Memory B cell (primary cell): Measurements from ENCODE around the gene TMEM82.
A peak's percentile ranks its signal among the peaks of the same experiment; 100 is the strongest.
"Not testable (repeated sequence)": the region's sequence is repeated elsewhere in the genome, so short reads cannot be mapped to it uniquely, and the experiment has no call there.

Source experiments
- ATAC-seq: fragments of 150-1000 bp; cut with Tn5 transposase; 2 replicates; pipeline ENCODE4 v1.10.0; 2021; ENCODE audit warnings: low read depth, mild to moderate bottlenecking, moderate library complexity
- DNase-seq, 2 donors: peaks; one replicate each; pipeline ENCODE4 v3.0.0; 2022; ENCODE audit warnings: low spot score in 2 of 2
- H3K27ac Mint-ChIP-seq: one replicate; pipeline ENCODE4 v1.8.0; 2022; ENCODE audit warnings: mild to moderate bottlenecking, moderate library complexity, mixed read lengths
- H3K27me3 Mint-ChIP-seq: one replicate; pipeline ENCODE4 v1.8.0; 2022; ENCODE audit warnings: mixed read lengths
- H3K36me3 Mint-ChIP-seq: one replicate; pipeline ENCODE4 v1.8.0; 2022; ENCODE audit warnings: mild to moderate bottlenecking, mixed read lengths
- H3K4me1 Mint-ChIP-seq: one replicate; pipeline ENCODE4 v1.8.0; 2022; ENCODE audit warnings: mixed read lengths
- H3K4me3 Mint-ChIP-seq: one replicate; pipeline ENCODE4 v1.8.0; 2022; ENCODE audit warnings: mild to moderate bottlenecking, moderate library complexity, mixed read lengths
- H3K9me3 Mint-ChIP-seq: one replicate; pipeline ENCODE4 v1.8.0; 2022; ENCODE audit warnings: mixed read lengths

Gene TMEM82

DNA sequence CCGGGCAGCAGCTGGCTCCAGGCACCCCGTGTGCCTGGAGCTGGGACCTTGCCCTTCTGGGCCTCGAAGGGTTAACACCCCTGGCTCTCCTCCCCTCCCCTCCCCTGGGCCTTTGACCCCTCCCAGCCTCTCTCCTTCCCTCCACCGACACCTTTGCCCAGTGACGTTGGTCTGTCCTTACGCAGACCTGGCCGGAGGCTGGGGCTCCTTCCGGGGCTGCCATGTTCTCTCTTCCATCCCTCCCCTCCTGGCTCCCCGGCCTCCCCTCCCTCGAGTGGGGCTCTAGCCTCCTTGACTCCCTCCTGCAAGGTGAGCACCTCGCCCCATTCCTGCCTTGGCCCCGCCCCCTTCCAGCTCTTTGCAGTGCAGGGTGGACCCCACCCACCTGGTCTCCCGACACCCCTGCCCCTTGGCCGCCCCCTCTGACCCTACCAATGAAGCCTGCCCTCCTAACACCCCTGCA lies at the start of gene TMEM82:
TSS of gene TMEM82 (plus strand) at position 161 of the 463 bp plus-strand sequence. CDS start at position 222, 61 bp downstream.
- Mint-ChIP-seq H3K4me1 (peaks cover 5% of the 10 kb centered on the region), H3K36me3 (no peaks in the 10 kb centered on the region), H3K9me3 (no peaks in the 10 kb centered on the region), H3K27me3 (peaks cover 10% of the 10 kb centered on the region), H3K4me3 (no peak within 1 kb of the TSS), H3K27ac (no peak within 1 kb of the TSS)
- ATAC-seq (no peak), DNase-seq (no peak)

DNA sequence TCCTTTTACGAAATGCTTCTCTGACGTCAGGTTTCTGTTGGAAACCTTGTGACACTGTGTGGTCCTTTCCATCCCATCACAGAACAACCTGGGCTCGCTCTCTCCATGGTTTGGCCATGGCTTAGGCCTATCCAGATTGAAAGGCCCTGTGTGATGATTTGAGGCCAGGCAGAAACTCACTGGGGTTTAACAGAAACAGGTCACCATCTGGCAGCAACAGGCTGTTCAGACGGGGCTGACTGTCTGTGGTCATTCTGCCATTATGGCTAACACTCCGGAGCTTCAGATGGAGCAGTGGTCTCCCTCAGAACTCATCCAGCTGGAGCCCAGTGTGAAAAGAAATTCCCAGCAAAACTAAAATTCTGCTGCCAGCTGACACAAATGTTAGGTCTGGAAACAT lies 48.9 kb upstream of the TMEM82 start:
- peak overlapping the region; percentile 63 for H3K27ac Mint-ChIP-seq
- H3K4me3 Mint-ChIP-seq = no peak overlapping the region
- peaks cover 20% of the 10 kb centered on the region for H3K4me1 Mint-ChIP-seq
- peaks cover 2% of the 10 kb centered on the region for H3K36me3 Mint-ChIP-seq
- H3K27me3 Mint-ChIP-seq = no peaks in the 10 kb centered on the region
- DNase-seq (no peak), ATAC-seq (no peak)
- H3K9me3 Mint-ChIP-seq = no peaks in the 10 kb centered on the region

DNA sequence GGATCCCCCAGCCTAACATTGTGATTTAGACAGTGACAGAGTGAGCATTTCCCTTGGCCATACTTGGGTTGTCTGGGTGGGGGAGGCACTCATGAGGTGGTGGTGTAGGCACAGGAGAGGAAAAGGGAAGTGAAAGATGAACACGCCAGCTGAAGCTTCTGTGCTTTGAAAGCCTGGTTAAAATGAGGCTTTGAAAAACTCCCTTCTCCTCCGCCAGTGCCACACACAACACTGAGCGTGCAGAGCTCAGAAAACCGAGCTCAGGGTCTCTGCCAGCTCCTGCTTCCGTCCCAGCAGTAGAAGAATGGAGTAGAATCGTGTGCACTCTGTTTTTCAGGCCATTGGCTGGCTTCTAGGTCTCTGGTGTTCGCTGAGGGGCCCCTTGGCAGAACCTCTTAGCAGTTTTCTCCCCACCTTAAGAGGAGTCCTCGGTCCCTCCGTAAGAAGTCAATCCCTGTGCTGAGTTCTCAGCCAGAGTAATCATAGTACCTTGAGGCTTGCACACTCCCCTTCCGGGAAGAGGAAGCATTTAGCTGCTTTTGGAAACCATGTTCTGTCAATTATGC lies 45.3 kb upstream of the TMEM82 start:
- Mint-ChIP-seq H3K4me3 (peak overlapping the region; percentile 81), H3K36me3 (peaks cover 3% of the 10 kb centered on the region), H3K4me1 (peaks cover 21% of the 10 kb centered on the region), H3K27ac (peak overlapping the region; percentile 82), H3K27me3 (no peaks in the 10 kb centered on the region), H3K9me3 (no peaks in the 10 kb centered on the region)
- ATAC-seq = peak; percentile 97
- DNase-seq = peak; percentile 59 to 75

DNA sequence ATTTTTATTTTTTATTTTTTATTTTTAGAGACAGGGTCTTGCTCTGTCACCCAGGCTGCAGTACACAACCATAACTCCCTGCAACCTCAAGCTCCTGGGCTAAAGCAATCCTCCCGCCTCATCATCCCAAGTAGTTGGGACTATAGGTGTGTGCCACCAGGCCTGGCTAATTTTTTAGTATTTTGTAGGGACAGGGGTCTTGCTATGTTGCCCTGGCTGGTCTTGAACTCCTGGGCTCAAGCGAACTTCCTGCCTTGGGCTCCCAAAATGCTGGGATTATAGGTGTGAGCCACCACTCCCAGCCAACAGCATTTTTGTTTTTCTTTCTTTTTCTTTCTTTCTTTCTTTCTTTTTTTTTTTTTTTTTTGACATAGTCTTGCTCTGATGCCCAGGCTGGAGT lies 44.1 kb upstream of the TMEM82 start:
- H3K27me3 Mint-ChIP-seq = no peaks in the 10 kb centered on the region
- DNase-seq = no peak
- H3K36me3 Mint-ChIP-seq = peaks cover 3% of the 10 kb centered on the region
- H3K9me3 Mint-ChIP-seq = no peaks in the 10 kb centered on the region
- peaks cover 21% of the 10 kb centered on the region for H3K4me1 Mint-ChIP-seq
- peak overlapping the region; percentile 45 for H3K27ac Mint-ChIP-seq
- ATAC-seq = no peak
- peak overlapping the region; percentile 53 for H3K4me3 Mint-ChIP-seq

DNA sequence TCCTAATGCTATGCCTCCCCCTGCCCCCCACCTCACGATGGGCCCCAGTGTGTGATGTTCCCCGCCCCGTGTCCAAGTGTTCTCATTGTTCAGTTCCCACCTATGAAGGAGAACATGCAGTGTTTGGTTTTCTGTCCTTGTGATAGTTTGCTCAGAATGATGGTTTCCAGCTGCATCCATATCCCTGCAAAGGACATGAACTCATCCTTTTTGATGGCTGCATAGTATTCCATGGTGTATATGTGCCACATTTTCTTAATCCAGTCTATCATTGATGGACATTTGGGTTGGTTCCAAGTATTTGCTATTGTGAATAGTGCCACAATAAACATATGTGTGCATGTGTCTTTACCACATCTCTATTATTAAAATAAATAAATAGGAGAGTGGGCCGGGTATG lies 43.0 kb upstream of the TMEM82 start:
- not testable (repeated sequence) for H3K27ac Mint-ChIP-seq, ATAC-seq, DNase-seq, H3K36me3 Mint-ChIP-seq, H3K27me3 Mint-ChIP-seq, H3K4me3 Mint-ChIP-seq, H3K9me3 Mint-ChIP-seq
- H3K4me1 Mint-ChIP-seq = peaks cover 27% of the 10 kb centered on the region

DNA sequence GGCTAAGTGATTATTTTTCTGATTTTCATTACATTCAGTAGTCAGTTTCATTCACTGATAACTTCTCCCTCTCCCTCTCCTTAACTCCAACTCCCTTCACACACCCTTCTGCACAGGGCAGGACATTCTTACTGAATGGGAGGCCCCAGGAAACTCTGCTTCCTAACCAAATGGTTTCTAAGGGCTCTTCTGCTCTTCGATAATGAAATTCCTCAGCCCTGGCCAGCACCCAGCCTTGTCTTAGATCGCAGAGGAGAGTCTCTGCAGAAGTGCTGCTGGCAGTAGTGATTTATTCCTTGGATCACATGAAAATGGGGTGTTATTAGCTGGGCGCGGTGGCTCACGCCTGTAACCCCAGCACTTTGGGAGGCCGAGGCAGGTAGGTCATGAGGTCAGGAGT lies 41.8 kb upstream of the TMEM82 start:
- Mint-ChIP-seq H3K4me1 (peaks cover 27% of the 10 kb centered on the region), H3K27ac (peak overlapping the region; percentile 21), H3K27me3 (no peaks in the 10 kb centered on the region), H3K4me3 (no peak overlapping the region), H3K36me3 (peaks cover 11% of the 10 kb centered on the region), H3K9me3 (no peaks in the 10 kb centered on the region)
- ATAC-seq (no peak), DNase-seq (no peak)

DNA sequence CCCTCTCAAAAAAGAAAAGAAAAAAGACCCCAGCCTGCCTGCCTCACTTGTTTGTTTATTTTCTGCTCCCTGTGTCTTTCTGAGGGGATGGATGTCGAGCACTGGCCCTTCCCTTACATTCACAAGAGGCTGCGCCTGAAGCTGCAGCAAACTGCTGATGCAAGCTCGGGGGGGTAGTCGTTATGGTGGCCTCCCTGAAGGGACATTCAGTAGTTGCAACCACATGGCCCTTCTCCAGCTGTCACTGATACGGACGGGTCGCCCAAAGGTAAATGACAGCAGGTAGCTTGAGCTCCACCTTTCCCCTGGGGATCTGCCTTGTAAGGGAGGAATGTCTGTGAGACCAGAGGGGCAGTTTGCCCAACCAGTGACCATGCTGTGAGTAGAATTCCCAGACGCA lies 40.5 kb upstream of the TMEM82 start:
- Mint-ChIP-seq H3K9me3 (no peaks in the 10 kb centered on the region), H3K4me1 (peaks cover 29% of the 10 kb centered on the region), H3K4me3 (no peak overlapping the region), H3K27me3 (no peaks in the 10 kb centered on the region), H3K27ac (no peak overlapping the region), H3K36me3 (peaks cover 19% of the 10 kb centered on the region)
- no peak for DNase-seq
- ATAC-seq = no peak

DNA sequence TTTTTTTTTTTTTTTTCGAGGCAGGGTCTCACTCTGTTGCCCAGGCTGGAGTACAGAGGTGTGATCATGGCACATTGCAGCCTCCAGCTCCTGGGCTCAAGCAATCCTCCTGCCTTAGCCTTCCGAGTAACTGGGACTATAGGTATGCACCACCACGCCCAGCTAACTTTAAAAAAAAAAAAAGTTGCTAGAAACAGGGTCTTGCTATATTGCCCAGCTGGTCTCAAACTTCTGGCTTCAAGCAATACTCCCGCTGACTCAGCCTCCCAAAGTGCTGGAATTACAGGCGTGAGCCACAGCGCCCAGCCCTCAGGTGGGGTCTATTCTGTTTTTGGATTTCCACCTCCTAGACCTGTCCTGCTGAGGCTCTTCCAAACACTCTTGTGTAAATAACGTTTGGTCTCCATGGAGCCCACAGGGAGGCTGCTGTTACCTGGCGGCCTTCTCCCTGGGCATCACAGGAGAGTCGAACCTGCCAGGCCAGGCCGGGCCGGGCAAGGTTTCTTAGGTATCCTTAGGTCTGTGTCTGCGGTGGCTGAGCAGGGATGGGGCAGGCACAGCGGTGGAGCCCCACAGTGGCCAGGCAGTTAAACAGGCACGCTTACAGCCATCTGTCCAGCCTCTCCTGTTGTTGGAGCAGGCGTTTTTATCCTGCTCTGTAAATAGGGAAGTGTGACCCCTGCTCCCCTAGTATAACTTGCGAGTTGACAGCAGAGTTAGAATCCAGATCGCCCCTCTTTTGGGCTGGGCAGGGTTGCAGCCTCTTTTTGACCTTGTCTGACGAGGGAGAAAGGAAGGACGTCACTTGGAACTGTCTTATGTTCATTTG lies 39.4 kb upstream of the TMEM82 start:
- Mint-ChIP-seq H3K4me3 (no peak overlapping the region), H3K27me3 (no peaks in the 10 kb centered on the region), H3K27ac (no peak overlapping the region), H3K9me3 (no peaks in the 10 kb centered on the region), H3K36me3 (peaks cover 20% of the 10 kb centered on the region), H3K4me1 (peaks cover 29% of the 10 kb centered on the region)
- no peak for ATAC-seq
- no peak for DNase-seq

DNA sequence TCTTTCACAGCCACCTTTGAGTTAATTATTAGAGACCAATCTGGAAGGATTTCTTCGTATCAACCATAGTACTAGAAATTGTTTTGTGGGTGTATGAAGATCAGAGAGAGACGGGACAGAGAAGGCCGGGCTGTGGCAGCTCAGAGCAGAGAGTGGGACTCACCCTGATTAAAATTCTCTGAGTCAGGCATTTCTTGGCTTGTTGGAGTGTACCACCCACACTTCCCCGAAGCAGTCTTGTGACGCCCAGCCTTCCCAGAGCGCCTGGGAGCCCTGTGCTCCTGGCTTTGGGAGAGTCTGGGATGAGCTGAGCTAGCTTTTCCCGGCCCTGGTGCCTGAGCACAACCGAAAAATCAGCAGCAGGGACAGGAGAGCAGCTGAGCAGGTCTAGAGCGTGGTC lies 38.7 kb upstream of the TMEM82 start:
- H3K4me3 Mint-ChIP-seq = no peak overlapping the region
- peaks cover 27% of the 10 kb centered on the region for H3K4me1 Mint-ChIP-seq
- DNase-seq (no peak), ATAC-seq (no peak)
- H3K27me3 Mint-ChIP-seq = no peaks in the 10 kb centered on the region
- H3K9me3 Mint-ChIP-seq = no peaks in the 10 kb centered on the region
- no peak overlapping the region for H3K27ac Mint-ChIP-seq
- peaks cover 20% of the 10 kb centered on the region for H3K36me3 Mint-ChIP-seq

DNA sequence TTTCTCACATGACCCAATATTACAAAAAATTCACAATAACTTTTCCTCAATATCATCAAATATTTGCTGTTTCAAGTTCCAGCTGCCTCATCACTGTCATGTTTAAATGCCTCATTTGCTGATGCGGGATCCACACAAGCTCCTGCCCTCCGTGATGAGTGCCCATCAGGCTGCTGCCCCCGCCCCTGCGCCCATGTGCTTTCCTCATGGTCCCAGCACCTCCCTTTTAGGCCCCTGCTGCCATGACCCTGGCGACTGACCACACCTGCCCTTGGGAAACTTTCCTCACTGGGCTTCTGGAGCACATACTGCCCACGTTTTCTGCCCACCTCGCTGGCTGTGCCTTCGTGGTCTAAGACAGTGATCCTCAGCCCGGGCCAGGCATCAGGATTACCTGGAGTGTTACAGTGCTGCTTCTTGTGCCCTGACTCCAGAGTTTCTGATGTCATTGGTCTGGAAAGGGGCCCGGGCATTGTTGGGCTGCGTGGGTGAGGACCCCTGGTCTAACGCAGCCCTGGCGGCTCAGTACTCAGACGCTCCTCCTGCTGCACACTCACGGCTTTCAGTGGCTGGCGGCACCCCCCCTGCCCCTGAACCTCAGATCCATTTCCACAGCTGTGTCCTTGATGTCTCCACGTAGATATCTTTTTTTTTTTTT lies 37.6 kb upstream of the TMEM82 start:
- H3K27me3 Mint-ChIP-seq = no peaks in the 10 kb centered on the region
- H3K4me3 Mint-ChIP-seq = no peak overlapping the region
- H3K27ac Mint-ChIP-seq = peak overlapping the region; percentile 19
- DNase-seq = no peak
- no peak for ATAC-seq
- peaks cover 27% of the 10 kb centered on the region for H3K4me1 Mint-ChIP-seq
- peaks cover 20% of the 10 kb centered on the region for H3K36me3 Mint-ChIP-seq
- H3K9me3 Mint-ChIP-seq = no peaks in the 10 kb centered on the region

DNA sequence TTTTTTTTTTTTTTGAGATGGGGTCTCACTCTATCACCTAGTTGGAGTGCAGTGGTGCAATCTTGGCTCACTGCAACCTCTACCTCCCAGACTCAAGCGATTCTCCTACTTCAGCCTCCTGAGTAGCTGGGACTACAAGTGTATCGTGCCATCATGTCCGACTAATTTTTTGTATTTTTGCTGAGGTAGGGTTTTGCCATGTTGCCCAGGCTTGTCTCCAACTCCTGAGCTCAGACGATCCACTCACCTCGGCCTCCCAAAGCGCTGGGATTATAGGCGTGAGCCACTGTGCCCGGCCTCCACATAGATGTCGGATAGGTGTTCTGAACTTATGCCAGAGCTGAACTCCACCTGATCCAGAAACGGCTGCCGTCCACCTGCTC lies 37.1 kb upstream of the TMEM82 start:
- H3K27ac Mint-ChIP-seq = no peak overlapping the region
- no peak for DNase-seq
- H3K4me3 Mint-ChIP-seq = no peak overlapping the region

DNA sequence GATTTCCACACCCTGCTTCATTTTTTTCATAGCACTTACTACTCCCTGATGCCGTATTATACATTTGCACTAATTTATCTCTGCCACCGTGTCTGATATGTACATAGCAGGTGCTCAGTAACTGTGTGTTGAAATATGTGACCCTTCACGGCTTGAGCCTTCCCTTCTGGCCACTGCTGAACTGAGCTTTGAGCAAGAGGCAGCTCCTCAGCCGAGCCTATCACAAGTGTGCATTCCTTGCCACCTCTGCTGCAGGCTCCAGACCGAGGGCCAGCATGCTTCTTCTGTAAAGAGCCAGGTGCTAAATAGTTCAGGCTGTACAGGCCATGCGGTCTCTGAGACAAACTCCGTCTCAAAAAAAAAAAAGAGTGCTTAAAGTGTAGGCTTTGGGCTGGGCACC lies 35.5 kb upstream of the TMEM82 start:
- Mint-ChIP-seq H3K9me3 (no peaks in the 10 kb centered on the region), H3K27me3 (no peaks in the 10 kb centered on the region), H3K4me1 (peaks cover 25% of the 10 kb centered on the region), H3K36me3 (peaks cover 19% of the 10 kb centered on the region), H3K4me3 (no peak overlapping the region), H3K27ac (peak overlapping the region; percentile 75)
- no peak for DNase-seq
- ATAC-seq = no peak

More for the DNA sequence above, 37.1 kb upstream of the TMEM82 start:
- H3K27me3 Mint-ChIP-seq = no peaks in the 10 kb centered on the region
- ATAC-seq = no peak
- H3K4me1 Mint-ChIP-seq = peaks cover 27% of the 10 kb centered on the region
- H3K9me3 Mint-ChIP-seq = no peaks in the 10 kb centered on the region
- H3K36me3 Mint-ChIP-seq = peaks cover 20% of the 10 kb centered on the region

DNA sequence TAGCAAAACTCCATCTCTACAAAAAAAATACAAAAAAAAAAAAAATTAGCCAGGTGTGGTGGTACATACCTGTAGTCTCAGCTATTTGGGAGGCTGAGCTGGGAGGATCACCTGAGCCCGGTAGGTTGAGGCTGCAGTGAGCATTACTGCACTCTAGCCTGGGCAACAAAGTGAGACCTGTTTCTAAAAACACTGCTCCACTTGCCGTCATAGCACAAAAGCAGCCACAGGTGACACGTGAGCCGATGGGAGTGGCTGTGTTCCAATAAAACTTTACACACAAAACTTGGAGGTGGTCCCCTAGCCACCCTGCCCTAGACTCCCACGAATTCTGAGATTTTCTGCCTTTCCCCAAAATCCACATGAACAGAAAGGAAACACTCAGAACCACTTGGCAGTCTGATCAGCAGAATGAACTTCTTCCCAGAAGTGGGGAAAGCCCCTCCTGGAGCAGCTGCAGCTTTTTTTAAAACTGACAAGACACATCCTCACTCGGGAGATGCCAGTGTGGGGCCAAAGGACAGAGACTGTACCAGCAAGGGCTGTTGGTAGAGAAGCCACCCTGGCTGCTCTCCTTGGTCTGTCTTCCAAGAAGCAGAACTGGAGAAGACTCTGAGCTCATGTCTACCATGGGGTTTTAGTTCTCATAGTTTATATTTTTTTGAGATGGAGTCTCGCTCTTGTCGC lies 34.9 kb upstream of the TMEM82 start:
- no peaks in the 10 kb centered on the region for H3K9me3 Mint-ChIP-seq
- H3K4me3 Mint-ChIP-seq = no peak overlapping the region
- H3K36me3 Mint-ChIP-seq = peaks cover 18% of the 10 kb centered on the region
- ATAC-seq (no peak), DNase-seq (no peak)
- peaks cover 25% of the 10 kb centered on the region for H3K4me1 Mint-ChIP-seq
- no peaks in the 10 kb centered on the region for H3K27me3 Mint-ChIP-seq
- no peak overlapping the region for H3K27ac Mint-ChIP-seq
